ENCODE results near the gene TNFAIP8. TPM values are rescaled to one million over a fixed set of nuclear protein-coding genes. Genes with fewer than 3 reads are reported as not detected.

Gene TNFAIP8
- total RNA-seq, 1 donor from 2014 or later, result 19.5 TPM

DNA sequence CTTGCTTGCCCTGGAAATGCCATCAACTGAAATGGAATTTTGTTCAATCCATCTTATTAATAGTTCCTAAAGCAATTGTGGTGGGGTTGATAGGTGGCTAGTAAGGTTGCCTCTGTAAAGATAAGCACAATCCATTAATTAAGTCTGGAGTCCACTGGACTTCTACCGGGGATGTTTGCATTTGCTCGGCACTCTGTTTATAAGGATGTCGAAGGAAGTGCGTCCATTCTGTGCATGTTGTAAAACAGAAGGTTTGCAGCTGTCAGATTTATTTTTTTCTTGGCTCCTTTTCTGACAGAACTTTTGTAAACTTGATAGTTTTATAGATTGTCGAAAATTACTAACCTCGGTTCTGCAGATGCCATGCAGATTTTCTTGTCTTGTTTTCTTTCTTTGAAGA, 12.8 kb upstream of the TNFAIP8 start:
- no peaks in the 10 kb centered on the region for H3K9me3 Mint-ChIP-seq (ENCODE audit: low read depth)
- H3K27ac Mint-ChIP-seq (ENCODE audit: unreplicated experiment), result no peak overlapping the region
- DNase-seq (ENCODE audit: low spot score), result no peak
- H3K4me1 Mint-ChIP-seq (ENCODE audit: low read depth), result peaks cover 29% of the 10 kb centered on the region
- H3K36me3 Mint-ChIP-seq (ENCODE audit: low read depth), result no peaks in the 10 kb centered on the region
- H3K27me3 Mint-ChIP-seq (ENCODE audit: low read depth), result no peaks in the 10 kb centered on the region
- TF ChIP-seq, protein P1, sequence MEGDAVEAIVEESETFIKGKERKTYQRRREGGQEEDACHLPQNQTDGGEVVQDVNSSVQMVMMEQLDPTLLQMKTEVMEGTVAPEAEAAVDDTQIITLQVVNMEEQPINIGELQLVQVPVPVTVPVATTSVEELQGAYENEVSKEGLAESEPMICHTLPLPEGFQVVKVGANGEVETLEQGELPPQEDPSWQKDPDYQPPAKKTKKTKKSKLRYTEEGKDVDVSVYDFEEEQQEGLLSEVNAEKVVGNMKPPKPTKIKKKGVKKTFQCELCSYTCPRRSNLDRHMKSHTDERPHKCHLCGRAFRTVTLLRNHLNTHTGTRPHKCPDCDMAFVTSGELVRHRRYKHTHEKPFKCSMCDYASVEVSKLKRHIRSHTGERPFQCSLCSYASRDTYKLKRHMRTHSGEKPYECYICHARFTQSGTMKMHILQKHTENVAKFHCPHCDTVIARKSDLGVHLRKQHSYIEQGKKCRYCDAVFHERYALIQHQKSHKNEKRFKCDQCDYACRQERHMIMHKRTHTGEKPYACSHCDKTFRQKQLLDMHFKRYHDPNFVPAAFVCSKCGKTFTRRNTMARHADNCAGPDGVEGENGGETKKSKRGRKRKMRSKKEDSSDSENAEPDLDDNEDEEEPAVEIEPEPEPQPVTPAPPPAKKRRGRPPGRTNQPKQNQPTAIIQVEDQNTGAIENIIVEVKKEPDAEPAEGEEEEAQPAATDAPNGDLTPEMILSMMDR (IDR thresholded peaks at IDR 0.05), result no peak
- no peak overlapping the region for H3K4me3 Mint-ChIP-seq (ENCODE audit: unreplicated experiment)

DNA sequence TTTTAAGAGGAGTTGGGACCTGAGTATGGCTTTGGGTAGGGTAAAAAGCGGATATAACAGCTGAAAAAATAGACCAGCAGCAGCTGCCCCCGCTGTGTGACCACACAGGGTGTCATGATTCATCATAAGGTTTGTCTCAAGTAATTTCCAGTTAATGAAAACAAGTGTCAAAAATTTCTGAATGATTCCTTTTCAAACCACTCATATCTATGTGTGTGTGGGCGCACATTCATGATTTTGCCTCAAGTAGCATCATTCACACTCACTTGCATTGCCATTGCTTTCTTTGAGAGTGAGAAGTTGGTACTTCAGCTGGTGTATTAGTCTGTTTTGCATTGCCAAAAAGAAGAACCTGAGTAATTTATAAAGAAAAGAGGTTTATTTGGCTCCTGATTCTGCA, 12.1 kb upstream of the TNFAIP8 start:
- Mint-ChIP-seq H3K36me3 (ENCODE audit: low read depth) (no peaks in the 10 kb centered on the region), H3K27me3 (ENCODE audit: low read depth) (no peaks in the 10 kb centered on the region), H3K4me1 (ENCODE audit: low read depth) (peaks cover 29% of the 10 kb centered on the region), H3K9me3 (ENCODE audit: low read depth) (no peaks in the 10 kb centered on the region), H3K27ac (ENCODE audit: unreplicated experiment) (peak overlapping the region; percentile 68), H3K4me3 (ENCODE audit: unreplicated experiment) (no peak overlapping the region)
- TF ChIP-seq, protein P1 (IDR thresholded peaks at IDR 0.05), result no peak
- DNase-seq (ENCODE audit: low spot score), result no peak

DNA sequence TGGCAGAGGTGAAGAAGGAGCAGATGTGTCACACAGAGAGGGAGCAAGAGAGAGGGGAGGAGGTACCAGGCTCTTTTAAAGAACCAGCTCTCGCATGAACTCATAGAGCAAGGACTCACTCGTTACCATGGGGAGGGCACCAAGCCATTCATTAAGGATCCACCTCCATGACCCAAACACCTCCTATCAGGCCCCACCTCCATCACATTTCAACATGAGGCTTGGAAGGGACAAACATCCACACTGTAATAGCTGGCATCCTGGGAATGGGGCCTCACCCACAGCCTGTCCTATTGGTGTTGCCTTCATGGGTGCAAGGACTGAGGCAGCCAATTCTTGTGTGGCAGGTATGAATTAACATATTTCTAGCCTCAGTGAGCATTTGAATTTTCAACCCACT, 11.6 kb upstream of the TNFAIP8 start:
- TF ChIP-seq, protein P1 (IDR thresholded peaks at IDR 0.05), result no peak
- peaks cover 29% of the 10 kb centered on the region for H3K4me1 Mint-ChIP-seq (ENCODE audit: low read depth)

DNA sequence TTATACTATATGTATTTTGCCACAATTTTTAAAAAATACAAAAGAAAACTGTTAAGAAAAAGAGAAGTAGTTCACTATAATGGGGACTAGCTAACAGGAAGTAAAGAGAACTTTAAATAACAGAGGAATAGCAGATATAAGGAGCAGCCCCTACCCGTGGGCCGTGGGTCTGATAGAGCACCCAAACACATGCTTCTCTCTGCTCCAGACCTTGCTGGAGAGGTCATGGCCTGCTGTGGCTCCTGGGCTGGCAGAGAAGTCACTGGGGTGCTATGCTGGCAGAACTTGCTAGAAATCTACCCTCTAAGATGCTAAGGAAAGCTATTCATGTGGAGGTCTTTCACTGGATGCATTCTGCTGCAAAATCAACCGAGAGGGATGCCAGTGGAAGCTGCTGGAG, 10.0 kb upstream of the TNFAIP8 start:
- no peak for DNase-seq (ENCODE audit: low spot score)
- Mint-ChIP-seq H3K9me3 (ENCODE audit: low read depth) (no peaks in the 10 kb centered on the region), H3K27ac (ENCODE audit: unreplicated experiment) (no peak overlapping the region), H3K4me3 (ENCODE audit: unreplicated experiment) (no peak overlapping the region), H3K4me1 (ENCODE audit: low read depth) (peaks cover 29% of the 10 kb centered on the region), H3K36me3 (ENCODE audit: low read depth) (no peaks in the 10 kb centered on the region), H3K27me3 (ENCODE audit: low read depth) (no peaks in the 10 kb centered on the region)
- TF ChIP-seq, protein P1 (IDR thresholded peaks at IDR 0.05), result no peak

More for the DNA sequence above, 11.6 kb upstream of the TNFAIP8 start:
- H3K36me3 Mint-ChIP-seq (ENCODE audit: low read depth), result no peaks in the 10 kb centered on the region
- no peak for DNase-seq (ENCODE audit: low spot score)
- no peaks in the 10 kb centered on the region for H3K9me3 Mint-ChIP-seq (ENCODE audit: low read depth)
- H3K27ac Mint-ChIP-seq (ENCODE audit: unreplicated experiment), result peak overlapping the region; percentile 68
- no peaks in the 10 kb centered on the region for H3K27me3 Mint-ChIP-seq (ENCODE audit: low read depth)
- no peak overlapping the region for H3K4me3 Mint-ChIP-seq (ENCODE audit: unreplicated experiment)

DNA sequence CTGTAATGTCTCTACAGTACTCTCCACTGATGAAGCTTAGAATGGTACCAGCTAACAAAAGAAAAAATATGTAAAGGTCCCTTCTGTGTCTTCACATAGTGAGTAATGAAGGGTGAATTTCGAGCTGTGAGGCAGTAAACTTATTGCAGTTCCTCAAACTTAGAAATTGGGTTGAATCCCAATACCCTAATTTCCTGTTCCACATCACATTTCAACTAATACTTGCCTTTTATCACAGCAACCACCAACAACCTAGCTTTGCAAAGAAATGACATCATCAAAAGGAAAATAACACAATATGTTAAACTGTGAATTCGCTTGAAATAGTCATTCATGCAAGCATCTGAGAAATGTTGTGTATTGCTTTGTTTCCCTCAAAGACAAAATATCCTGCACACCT, 9.4 kb upstream of the TNFAIP8 start:
- TF ChIP-seq, protein P1 (IDR thresholded peaks at IDR 0.05), result no peak

More for the DNA sequence above, 9.4 kb upstream of the TNFAIP8 start:
- Mint-ChIP-seq H3K27me3 (ENCODE audit: low read depth) (no peaks in the 10 kb centered on the region), H3K4me1 (ENCODE audit: low read depth) (peaks cover 29% of the 10 kb centered on the region), H3K27ac (ENCODE audit: unreplicated experiment) (no peak overlapping the region), H3K36me3 (ENCODE audit: low read depth) (no peaks in the 10 kb centered on the region), H3K9me3 (ENCODE audit: low read depth) (no peaks in the 10 kb centered on the region), H3K4me3 (ENCODE audit: unreplicated experiment) (no peak overlapping the region)
- DNase-seq (ENCODE audit: low spot score), result no peak

Measured in chondrocyte (in vitro differentiated cells).